HG03378 (cell line): ENCODE measurements around the gene PCNA.
A peak's percentile ranks its signal among the peaks of the same experiment; 100 is the strongest.

Experiments used
- ATAC-seq: cut with Tn5 transposase; IDR thresholded peaks from one replicate; pipeline ENCODE4 v1.9.1; 2021; ENCODE audit warnings: mild to moderate bottlenecking, moderate library complexity; ENCODE audit not compliant: unreplicated experiment

The PCNA gene

DNA sequence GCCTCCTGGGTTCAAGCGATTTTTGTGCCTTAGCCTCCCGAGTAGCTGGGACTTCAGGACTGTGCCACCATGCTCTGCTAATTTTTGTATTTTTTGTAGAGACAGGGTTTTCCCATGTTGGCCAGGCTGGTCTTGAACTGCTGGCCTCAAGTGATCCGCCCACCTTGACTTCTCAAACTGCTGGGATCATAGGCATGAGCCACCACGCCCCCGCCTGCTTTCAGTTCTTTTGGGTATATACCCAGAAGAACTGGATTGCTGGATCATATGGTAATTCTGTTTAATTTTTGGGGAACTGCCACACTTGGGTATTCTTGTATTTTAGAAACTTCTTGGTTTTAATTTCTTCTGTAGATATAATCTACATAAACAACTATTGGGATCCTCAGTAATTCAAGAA, 24.1 kb upstream of the PCNA start:
- ATAC-seq = no peak

DNA sequence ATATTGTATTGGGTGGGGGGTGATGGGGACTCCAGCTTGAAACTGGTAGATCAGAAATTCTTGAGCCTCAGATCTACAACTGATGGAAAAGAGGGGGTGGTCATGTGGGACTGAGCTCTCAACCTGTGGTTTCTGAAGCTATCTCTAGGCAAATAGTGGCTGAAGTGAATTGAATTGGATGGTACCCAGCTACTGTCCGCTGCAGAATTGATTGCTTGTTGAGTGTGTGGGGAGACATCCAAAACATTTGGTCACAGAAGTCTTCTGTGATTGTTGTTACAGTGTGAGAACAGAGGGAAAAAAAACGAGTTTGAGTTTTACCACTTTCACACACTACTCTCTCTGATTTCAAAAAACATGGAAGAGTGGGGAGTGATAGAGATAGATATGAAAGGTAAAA, 21.9 kb upstream of the PCNA start:
- ATAC-seq = no peak

DNA sequence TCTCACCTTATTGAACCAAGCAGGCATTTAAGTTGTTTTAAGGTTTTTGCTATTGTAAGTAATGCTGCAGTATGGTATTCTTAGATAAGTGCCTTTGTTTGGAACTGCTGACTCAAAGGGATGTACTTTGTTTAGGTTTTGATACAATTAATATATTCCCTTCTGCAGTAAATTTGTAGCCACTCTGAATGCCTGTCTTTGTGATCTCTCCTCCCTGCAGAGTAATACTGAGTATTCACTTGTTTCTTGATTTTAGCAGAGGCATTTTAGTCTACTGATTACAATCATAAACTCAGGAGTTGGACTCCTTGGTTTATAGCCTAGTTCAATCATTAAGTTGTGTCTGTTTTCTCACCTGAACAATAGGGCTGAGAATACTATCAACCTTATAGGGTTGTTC, 20.4 kb upstream of the PCNA start:
- ATAC-seq = no peak

DNA sequence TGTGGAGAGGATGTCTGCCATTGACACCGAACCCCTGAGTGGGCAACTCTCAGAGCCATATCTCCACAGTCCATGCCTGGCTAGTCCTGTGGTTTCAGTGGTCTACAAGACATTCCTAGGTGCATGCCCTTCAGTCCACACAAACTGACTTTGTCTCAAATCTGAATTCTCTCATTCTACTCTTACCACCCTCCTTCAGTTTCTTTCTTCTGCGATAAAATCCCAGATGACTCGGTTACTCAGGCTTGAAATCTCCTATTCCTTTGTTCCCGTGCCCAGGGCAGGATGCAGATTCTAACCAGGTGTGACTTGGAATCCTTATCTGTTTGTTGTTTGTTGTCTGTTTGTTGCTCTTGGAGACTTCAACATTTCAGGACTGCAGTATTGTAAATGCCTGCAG, 16.3 kb upstream of the PCNA start:
- peak; percentile 15 for ATAC-seq

DNA sequence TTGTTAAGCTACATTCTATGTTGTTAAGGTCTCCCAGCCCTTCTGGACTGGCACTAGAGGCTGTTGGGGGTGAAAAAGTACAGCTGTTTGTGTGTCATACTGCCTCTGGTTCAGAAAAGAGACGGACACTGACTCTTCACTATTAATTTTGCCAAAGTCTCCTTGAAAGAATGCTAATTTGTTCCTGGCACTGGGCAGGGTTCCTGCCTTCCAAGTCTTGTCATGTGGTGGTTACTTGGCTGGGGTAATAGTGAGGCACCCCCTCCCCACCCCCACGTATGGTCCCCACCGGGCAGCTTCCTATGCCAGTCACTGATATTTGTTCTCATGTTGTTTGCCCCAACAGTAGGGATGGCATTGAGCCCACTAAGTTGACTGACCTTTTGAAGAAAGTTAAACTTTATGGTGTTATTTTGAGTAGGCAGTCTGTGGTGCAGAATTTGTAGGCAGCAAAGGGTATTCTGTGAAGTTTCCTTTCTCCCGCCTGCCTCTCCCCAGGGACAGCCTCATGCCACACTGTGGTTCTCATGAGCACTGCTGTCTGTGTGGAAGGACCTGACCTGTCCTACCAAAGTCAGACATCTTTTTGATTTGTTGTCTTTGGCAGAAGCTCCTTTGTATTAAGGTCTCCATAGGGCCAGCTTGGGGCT, 15.7 kb upstream of the PCNA start:
- peak; percentile 74 for ATAC-seq

DNA sequence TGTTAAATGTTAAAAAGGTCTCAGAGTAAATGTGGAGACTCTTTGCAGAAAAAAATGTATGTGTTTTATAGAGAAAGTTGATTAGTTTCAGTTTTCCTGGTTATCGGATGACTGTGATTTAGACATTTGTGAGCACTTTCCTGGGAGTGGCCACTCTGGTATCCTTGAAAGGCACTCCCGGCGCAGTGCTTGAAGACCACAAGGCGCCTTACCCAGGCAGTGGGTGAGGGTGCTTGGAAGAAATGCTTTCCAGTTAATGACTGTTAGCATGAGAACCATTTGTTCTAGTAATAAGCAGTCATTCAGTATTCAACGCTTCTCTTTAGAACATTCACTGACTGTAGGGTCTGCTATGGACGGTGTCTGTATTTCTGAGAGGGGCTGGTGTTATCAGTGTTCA, 14.2 kb upstream of the PCNA start:
- ATAC-seq = no peak

DNA sequence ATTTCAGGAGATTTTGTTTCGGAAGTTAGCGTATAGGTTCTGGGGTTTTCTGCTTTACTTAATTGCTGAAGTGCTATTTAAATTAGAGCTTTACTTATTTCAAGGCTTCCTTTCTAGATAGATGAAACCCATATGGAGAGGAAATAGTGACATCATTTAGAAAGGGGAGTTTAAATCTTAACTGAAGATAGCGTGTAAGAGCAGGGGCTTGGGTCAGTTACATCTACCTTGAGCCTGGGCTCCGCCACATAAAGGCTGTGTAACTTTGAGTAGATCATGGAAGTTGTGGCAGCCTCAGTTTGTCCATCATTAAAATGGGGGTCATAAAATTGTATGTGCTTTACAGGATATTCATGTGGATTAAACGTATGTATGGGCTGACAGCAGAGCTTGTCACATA, 11.7 kb upstream of the PCNA start:
- ATAC-seq = no peak

DNA sequence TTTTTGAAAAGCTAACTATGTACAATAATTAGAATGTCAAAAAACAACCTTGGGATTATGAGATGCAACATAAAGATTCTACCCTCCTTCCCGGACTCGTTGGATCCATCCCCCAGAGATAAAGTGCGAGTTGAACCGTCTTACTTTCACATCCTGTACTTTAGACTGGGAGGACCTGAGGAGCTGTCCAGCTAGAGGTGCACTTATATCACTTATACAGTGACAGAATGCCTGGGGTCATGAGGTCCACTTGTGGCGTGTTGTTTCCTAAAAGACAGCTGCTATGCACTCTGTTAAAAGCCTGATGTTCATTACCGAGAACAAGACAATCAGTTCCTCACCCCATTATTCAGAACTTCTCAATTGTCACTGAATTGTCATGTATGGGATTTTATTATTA, 9.1 kb upstream of the PCNA start:
- ATAC-seq = no peak

DNA sequence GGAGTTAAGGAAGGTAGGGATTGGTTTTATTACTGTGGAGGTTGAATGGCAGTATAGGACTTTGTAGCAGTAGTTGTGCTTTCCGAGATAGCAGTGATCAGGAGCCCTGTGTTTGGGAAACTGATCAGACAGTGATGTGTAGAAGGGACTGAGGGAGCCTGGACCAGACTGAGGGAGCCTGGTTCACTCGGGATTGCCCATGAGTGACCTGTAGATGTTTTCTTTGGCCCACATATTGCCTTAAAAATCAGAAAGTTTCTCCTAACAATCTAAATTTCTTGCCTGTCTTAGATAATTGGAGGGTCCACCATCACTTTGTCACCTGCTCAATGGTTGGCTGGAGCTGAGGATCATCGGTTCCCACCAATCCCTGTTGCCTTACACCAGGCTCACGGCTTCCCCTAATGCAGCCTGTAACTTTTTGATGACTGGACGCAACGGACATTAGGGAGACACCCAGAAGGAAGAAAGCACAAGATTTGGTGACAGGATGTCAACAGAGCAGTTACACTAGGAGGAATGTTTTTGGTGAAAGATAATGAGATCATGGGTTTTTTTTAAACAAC, 8.2 kb upstream of the PCNA start:
- ATAC-seq = no peak

DNA sequence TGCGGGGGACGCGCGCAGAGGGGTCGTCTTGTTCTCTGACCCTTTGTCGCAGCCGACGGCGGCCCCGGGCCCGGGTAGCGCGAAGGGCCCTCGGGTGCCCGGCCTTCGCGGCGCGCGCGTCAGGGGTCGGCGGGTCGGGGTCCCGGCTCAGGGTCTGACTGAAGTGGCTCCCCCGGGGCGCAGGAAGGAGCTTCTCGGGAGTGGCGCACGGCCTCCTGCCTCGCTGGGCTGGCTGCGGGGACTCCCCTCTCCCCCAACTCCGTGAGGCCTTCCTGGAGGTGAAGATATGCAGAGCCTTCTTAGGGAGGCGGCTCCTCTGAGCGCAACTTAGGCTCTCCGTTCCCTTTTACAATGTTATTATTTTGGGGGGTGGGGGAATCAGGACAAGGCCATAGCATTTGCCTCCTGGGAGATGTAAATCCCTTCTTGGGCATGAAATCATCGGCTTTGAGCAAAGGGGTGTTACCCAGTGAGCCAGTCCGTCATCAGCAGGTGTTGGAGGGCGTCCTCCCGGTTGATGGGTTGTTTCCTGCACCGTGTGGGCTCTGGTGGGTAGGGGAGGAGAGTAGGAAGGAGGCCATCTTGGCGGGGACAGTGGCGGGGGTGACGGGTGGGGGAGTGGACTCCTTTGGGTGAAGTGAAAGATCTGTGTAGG, 7.6 kb upstream of the PCNA start:
- peak; percentile 35 for ATAC-seq

DNA sequence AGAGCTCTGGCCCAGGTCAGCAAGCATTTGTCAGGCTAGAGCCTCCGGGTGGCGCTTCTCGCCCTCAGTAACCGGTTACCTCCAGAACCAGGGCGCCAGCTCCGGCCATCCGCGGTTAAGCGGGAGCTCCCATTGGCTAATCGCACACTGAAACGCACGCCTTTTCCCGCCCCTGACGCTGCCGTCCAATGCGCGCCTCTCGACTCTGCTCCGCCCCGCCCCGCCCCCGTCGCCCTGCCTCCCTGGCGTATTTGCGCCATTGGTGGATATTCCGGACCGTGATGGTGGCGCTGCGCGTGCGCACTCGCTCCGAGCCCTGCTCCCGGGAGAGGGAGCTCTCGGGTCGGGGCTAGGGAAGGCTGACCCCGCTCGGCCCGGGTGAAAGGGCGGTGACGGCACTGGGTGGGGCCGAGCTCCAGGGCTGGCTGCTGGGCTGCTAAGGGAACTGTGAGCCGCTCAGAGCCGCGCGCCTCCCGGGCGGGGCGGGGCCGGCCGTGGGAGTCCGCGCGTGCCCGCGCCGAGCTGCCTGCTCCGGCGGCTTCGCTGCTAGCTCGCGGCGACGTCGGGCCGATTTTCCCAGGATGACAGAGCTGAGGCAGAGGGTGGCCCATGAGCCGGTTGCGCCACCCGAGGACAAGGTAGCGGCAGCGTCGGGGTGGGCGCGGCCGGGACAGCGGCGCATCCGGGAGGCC, 6.9 kb upstream of the PCNA start, which contains the start of gene CDS2:
TSS of gene CDS2 (plus strand) at position 497 of the 692 bp plus-strand sequence. CDS start at position 582, 85 bp downstream.
- peak; percentile 84 for ATAC-seq

DNA sequence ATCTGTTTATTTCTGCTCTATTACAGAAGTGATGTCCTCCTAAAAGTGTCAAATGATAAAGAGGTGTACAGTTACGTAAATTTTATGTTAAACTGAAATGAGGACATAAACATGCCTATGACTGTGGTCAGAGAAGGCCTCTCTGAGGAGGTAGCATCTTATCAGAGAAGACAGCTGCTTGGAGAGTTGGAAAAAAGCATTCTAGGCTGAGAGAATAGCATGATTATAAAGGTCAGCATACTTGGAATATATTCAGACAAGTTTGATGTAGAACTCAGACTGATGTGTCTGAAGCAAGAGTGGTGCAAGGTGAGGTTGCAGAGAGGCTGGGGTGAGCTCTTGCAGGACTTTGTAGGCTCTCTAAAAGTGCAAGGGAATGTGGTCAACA, 3.1 kb upstream of the PCNA start:
- no peak for ATAC-seq

DNA sequence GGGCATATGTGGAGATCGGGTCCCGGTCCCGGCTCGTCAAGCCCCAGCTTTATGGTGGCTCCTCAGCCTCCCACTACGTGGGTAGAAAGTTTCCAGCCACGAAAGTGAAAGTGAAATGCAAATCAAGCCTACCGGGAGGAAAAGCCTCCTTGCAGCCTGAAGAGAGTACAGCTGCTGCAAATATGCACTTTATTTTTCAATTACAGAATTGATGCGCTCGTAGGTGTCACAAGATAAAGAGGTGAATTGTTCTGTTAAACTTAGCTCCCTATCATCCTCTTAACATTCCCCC, 373 bp upstream of the PCNA start:
- ATAC-seq = no peak

DNA sequence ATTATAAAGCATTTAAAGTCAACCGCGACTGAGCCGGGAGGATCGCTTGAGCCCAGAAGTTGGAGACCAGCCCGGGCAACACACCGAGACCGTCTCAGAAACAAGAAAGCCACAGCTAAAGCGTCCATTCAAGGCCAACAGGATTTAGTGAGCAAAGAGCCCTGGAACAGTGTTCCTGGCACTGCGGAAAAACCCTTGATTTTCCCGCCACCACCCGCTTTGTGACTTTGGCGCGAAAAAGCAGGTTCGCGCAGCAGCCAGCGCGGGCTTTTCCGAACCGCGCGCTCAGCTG, 669 bp downstream of the PCNA start:
- ATAC-seq = no peak

DNA sequence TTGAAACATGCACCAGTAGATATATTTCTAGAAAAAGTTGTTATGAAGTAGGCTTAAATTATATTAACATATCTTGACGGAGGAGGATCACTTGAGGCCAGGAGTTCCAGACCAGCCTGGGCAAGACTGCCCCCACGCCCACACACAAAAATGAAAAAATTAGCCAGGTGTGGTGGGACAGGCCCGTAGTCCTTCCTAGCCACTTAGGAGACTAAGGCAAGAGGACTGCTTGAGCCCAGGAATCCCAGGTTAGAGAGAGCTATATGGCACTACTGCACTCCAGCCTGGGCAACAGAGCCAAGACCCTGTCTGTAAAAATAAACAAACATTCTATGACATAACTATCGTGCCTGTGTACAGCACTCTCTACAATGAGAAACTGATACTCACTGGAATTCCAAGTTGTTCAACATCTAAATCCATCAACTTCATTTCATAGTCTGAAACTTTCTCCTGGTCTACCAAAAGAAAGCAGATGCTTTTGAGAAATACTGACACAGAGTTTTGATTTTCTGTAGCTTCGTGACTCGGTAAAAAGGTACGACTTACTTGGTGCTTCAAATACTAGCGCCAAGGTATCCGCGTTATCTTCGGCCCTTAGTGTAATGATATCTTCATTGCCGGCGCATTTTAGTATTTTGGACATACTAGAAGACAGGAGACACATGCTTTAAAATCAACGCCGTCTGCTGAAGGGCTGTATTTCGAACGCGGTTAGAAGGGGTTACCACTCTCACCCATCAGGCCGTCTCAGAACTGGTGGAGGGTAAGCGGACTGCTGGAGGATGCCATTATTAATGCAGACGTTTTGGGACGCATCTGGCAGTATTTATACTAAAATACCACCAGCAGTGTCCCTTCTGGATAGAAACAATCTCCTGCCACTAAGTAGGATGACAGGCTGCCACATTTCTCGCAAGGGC, 1.3 kb downstream of the PCNA start:
- ATAC-seq = no peak

DNA sequence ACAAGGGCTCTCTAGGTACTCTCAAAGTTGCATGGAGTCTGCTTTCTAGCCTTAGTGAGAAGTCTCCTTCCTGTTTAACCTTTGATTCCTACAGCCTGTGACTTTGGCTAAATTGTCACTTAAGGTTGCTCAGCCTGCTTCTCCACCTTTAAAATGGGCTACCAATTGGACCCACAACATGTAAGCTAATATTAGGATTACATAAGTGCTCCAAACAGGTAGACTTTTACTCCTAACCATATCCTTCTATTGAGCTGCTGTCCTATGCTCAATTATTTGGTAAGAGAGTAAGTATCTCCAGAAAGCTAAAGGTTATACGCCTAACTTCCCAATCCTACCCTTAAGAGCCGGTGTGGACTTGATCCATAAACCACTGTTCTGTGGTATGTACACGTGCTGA, 2.9 kb downstream of the PCNA start:
- ATAC-seq = no peak

DNA sequence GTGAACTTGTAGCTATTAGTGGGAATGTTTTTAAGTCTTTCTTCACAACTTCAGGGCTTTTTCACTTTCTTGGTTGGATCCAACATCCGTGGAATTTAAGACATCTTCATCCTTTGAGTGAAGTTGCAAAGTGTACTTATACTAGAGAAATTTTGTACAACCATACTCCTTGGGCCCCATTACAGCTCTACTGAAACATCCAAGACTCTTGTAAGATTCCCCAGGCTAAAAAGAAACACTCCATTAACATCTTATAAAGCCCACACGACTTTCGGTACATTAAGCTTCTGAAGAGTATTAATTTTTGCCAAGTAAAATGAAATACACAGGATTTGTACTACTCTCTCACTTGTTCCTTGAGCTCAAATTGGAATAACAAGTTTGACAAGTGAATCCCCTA, 5.4 kb downstream of the PCNA start:
- no peak for ATAC-seq

DNA sequence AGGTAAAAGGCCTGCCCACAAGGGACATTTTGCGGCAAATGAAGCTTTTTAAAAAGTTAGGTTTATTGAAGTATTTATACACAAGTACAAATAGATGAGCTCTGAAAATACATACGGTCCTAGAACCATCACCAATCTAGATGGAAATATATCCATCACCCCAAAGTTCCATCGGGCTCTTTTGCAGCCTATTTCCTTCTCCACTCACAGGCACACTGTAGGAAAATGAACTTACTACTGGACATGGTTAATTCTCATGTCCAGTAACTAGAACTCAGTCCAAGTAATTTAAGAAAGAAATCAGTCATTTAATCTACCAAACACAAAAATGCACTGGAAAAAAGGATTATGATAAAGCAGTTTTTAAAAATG, 6.2 kb downstream of the PCNA start:
- ATAC-seq = no peak

DNA sequence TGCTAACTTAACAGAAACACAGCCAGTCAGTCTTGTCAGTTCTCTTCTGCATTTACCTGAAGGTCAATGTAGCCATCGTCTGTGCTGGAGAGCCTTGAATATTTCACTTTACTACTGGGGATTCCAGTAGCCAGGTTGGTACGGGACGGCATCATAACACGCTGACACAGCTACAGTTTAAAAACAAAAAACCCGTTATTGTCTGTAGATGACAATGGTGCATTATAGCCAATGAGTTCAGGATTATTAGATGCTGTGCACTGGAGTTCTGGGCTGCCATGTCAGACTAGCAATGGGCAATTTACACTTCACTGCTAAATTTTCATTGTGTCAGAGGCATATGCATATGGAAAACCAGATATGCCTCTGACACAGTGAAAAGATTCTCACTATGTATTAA, 10.5 kb downstream of the PCNA start:
- no peak for ATAC-seq

DNA sequence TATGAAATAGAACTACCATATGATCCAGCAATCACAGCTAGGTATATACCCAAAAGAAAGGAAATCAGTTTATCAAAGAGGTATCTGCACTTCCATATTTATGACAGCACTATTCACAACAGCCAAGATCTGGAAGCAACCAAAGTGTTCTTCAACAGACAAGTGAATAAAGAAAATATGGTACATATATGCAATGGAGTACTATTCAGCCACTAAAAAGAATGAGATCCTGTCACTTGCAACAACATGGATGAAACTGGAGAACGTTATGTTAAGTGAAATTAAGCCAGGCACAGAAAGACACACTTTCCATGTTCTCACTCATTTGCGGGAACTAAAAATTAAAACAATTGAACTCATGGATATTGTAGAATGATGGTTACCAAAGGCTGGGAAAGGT, 15.3 kb downstream of the PCNA start:
- no peak for ATAC-seq

DNA sequence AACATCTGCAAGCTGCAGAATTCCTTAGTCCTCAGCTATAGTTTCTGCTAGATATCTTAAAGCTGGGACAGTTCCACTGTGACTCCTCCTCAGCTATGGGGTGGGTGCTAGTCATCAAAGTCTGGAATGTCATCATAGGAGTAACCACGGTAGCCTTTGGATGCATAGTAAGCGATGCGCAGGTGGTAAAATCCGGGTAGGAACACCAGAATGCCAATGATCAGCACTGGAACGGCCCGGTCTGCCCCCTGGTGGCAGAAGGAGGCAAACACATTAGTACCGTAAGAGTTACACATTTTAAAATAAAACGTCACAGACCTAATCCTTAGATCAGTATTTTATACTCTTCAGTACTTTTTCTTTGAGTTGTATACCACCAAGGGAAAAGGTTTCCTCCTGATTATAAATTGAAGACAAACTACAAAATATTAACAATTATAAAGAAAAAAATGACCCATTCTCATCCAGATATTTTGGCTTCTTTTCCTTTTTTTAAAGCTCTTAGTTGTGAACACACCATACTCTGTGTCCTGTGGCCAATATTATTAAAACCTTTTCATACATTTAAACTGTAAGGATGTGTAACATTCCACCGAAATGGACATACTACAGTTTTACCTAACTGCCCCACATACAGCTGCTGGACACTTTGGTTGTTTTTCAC, 18.9 kb downstream of the PCNA start:
- ATAC-seq = no peak
